HG02852 (cell line): ENCODE data around the gene CLEC2A.

Source experiments
- ATAC-seq: cut with Tn5 transposase; IDR thresholded peaks from one replicate; pipeline ENCODE4 v1.9.1; 2021; ENCODE audit warnings: mild to moderate bottlenecking, moderate library complexity; ENCODE audit not compliant: unreplicated experiment

The CLEC2A gene

GRCh38 chr12:9935026-9935425, 2.9 kb upstream of the CLEC2A start:
- ATAC-seq: no peak

GRCh38 chr12:9933958-9934357, 1.8 kb upstream of the CLEC2A start:
- ATAC-seq: no peak

- no peak for ATAC-seq
These were observed 925 bp downstream of the CLEC2A start for GRCh38 chr12:9931245-9931644.

GRCh38 chr12:9928607-9929006, 3.6 kb downstream of the CLEC2A start:
- ATAC-seq: no peak

DNA sequence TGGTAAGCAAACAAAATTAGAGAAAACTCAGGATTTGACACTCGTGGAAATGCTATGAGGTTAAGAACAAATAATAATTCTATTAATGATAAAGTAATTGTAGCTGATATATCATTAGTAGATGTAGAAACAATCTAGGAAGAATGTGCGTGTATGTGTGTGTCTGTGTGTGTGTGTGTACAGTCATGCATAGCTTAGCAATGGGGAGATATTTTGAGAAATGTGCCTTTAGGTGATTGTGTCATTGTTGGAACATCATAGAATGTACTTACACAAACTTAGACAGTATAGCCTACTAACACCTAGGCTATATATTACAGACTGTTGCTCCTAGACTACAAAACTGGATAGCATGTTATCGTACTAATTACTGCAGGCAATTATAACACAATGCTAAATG, 5.3 kb downstream of the CLEC2A start:
- no peak for ATAC-seq

GRCh38 chr12:9925705-9926393, 6.3 kb downstream of the CLEC2A start:
- no peak for ATAC-seq

DNA sequence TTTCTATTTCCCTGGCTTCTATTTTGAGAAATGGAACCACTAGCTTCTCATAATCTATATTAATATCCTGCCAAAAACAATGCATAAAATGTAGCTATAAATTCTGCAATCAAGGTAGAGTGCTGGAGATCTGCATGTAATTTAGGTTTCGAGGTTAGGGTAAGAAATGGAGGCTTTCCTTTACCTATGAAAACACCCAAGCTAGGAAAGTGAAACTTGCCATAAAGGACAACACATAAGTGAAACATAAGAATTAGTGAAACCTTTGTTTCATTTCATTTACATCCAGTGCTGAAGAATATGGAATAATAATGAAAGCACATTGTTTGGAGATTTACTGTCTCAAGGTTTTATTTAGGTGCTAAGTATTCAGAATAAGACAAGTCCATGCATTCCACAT, 9.7 kb downstream of the CLEC2A start:
- ATAC-seq: no peak

GRCh38 chr12:9920451-9920850, 11.7 kb downstream of the CLEC2A start:
- ATAC-seq: no peak

DNA sequence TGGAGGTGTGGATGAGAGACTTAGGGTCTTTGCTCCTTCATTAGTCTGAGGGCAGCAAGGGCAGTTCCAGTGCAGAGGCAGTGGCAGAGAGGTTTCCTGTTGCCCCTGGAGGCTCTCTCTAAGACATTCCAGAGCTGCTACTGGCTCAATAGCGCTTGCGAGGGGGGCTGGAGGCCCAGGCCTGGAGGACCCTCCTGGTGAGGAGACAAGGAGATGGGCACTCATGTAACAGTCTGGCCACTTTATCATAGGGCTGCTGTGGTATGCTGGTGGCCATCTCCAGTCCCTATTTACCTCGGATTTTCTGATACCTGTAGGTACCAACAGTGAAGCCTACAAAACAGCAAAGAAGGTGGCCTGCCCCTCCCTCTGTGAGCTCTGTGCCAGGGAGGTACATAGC, 12.7 kb downstream of the CLEC2A start:
- no peak for ATAC-seq

DNA sequence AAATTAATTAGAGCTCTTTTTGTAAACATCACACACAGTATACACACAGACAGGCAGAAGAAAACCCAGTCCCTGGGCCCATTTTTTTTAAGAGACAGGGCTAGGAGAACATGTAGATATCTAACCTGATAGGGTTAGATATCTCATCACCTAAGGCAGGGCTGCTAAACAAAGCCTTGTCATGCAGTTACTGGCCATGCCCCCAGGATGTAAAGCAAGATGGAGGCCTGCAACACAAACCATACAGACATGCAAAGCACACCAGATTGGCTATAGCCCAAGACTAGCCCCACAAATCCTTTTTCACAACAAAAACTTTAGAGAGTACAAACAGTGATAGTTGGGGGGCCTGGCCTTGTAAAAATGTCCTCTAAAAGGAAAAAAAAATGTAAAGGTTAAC, 20.5 kb downstream of the CLEC2A start:
- ATAC-seq: no peak

GRCh38 chr12:9910716-9911421, 21.3 kb downstream of the CLEC2A start:
- no peak for ATAC-seq

DNA sequence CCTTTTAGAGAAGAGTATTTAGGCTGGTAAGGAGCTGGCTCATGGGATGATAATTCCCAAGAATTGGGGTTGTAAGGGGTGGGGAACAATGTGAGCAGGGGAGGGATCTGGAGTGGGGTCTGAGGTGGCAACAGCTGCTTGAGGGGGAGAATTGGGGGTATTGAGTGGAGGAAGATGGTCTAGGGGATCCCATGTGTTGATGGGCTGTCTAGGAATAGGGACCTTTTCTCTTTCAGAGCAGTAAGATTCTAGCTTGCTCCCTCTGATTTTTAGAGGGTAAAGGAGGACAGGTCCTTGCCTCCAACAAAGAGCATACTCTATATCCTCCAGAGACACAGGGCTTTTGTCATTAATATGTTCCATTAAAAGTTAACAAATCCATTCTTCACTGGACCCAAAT, 22.4 kb downstream of the CLEC2A start:
- no peak for ATAC-seq

DNA sequence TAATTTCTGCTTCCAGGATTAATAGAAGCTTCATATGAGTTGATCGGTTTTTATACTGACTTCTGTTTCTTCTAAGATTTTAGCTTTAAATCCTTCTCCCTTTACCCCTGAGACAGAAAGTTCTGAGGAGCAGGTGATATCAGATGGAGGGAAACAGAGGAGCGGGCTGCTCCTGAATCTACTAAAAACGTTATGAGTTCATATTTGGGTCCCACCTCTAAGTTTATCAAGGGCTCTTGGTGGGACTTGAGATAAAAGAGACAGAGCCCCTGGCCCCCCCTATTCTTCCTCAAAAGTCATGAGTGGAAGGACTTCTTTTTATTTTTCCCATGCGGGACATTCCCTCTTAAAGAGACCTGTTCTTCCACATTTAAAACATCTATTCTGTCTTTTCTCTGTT, 23.8 kb downstream of the CLEC2A start:
- no peak for ATAC-seq

GRCh38 chr12:9907769-9908168, 24.4 kb downstream of the CLEC2A start:
- no peak for ATAC-seq

DNA sequence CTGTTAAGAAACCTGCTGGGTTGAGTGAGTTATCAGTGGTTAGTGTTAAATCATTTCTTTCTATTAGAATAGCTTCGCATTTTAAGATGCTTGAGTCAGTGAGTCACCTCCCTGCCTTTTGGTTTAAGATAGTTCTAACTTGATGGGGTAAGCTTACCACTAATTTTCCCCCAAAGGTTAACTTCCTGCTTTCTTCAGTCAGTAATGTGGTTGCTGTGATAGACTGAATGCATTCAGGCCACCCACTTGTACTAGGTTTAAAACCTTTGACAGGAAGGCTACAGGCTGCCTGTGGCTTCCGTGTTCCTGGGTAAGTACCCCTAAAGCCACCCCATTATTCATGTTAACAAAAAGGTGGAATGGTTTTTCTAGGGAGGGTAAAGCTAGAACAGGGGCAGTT, 25.3 kb downstream of the CLEC2A start:
- no peak for ATAC-seq

- ATAC-seq: no peak
These were observed 29.5 kb downstream of the CLEC2A start for GRCh38 chr12:9902539-9903228.

DNA sequence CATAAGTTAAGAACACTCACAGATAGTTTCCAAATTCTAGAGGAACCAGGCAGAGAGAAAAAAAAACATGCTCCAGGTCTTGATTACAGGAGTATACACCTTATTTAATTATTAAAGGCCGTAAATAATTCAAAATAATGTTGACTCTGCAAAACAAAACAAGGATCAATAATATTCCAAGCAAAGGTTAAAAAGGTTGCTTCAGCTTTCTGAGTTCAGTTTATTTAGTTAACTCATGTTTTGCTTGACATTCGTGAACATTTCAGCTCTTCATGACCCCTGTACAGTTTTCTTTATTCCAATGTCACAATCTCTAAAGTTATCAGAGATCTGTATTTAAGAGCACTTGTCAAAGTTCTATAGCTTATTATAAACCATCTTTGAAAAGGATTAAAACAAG, 31.2 kb downstream of the CLEC2A start:
- no peak for ATAC-seq

GRCh38 chr12:9899209-9899608, 33.0 kb downstream of the CLEC2A start:
- ATAC-seq: no peak

GRCh38 chr12:9897535-9897934, 34.6 kb downstream of the CLEC2A start:
- ATAC-seq: no peak

- no peak for ATAC-seq
These were observed 36.8 kb downstream of the CLEC2A start for GRCh38 chr12:9895215-9895971.

DNA sequence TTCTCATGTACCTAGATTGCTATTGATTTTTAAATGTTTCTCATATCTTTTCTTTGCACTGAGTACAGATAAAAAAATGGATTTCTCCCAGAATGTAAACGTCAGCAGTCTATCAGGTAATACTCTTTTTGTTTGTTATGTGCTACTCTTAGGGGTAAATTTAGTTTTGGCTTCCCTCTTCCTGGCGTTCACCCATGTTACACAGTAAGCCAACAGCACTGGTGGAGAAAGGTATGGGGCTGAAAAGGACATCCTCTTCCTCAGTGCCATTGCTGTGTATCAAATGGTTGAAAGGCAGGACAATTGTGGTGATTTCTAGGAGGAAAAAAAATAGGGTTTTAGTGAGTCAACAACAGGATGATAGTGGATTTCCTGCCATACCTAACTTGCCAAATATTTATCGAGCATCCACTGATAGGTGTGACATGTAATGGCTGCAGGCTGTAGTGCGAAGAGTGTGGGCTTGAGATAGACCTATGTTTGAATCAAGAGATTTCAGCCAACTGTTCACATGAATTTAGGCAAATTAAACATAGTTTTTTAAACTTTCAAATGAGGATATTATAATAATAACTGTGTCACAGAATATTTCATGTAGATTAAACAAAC, 43.4 kb downstream of the CLEC2A start:
- no peak for ATAC-seq
